H1 (cell line): ENCODE results near the gene ITGB2. TPM values are rescaled to one million over a fixed set of nuclear protein-coding genes. Genes with fewer than 3 reads are reported as not detected.

Source experiments
- EGR1 ChIP-seq: IDR thresholded peaks from 2 replicates; pipeline ENCODE4 v1.6.1; 2011; ENCODE audit warnings: low read depth, low read length, borderline replicate concordance
- HDAC2 ChIP-seq, 2 experiments: fragments of 300-600 bp in 1 of 2; sonication (generic) in 1 of 2; IDR thresholded peaks; 2 replicates each; pipeline ENCODE4 v1.6.1; 2011 to 2012; ENCODE audit warnings: low read depth in 2 of 2, low read length in 2 of 2, mild to moderate bottlenecking in 2 of 2, moderate library complexity in 2 of 2, borderline replicate concordance in 1 of 2, inconsistent platforms in 1 of 2
- JUND ChIP-seq: IDR thresholded peaks from 2 replicates; pipeline ENCODE4 v1.6.1; 2011; ENCODE audit warnings: mild to moderate bottlenecking, improper control_type of control experiment, low read length
- PHF8 ChIP-seq: fragments of 200-600 bp; sonication (generic); conservative IDR thresholded peaks from 2 replicates; pipeline ENCODE4 v1.7.1; 2012; ENCODE audit warnings: low read depth, mild to moderate bottlenecking, inconsistent platforms, low read length, moderate library complexity
- SRF ChIP-seq: IDR thresholded peaks from 2 replicates; pipeline ENCODE4 v1.6.1; 2011; ENCODE audit warnings: mild to moderate bottlenecking, low read depth, low read length, moderate library complexity
- TAF1 ChIP-seq: IDR thresholded peaks from 2 replicates; pipeline ENCODE4 v1.6.1; 2011; ENCODE audit warnings: mild to moderate bottlenecking, low read depth, low read length
- TCF12 ChIP-seq: IDR thresholded peaks from 2 replicates; pipeline ENCODE4 v1.6.1; 2011; ENCODE audit warnings: low read depth, mild to moderate bottlenecking, low read length
- polyA plus RNA-seq, 7 experiments: library from polyadenylated mRNA; depleted of rRNA in 3 of 7; stranded (reverse) in 5 of 7; unstranded in 2 of 7; fragments of >200 nt in 5 of 7; fragments of 200-250 nt in 2 of 7; gene quantifications; 1 replicate in 5 of 7; 2 replicates in 1 of 7; 4 replicates in 1 of 7; pipeline versions ENCODE4 v1.2.1 to v1.2.3, GENCODE V29; 2011 to 2013; ENCODE audit warnings: missing spikeins in 2 of 7, mixed read lengths in 2 of 7
- total RNA-seq: library from RNA; stranded (reverse); fragmentation: NEBNext Ultra II Directional; extraction: Animal tissue kit (Norgen Biotek cat#: 25700); gene quantifications from 2 replicates; pipeline ENCODE4 v1.2.1, GENCODE V29; 2021

The ITGB2 gene
- total and polyA plus RNA-seq, 2 of the 8 experiments (the other 6 are each of a cell fraction or from before 2014, with no cell fraction given), result 0.24 to 0.63 TPM

GRCh38 chr21:44849616-44850130 lies 71.0 kb downstream of the ITGB2 start (continued):
- no peak for TF ChIP-seq EGR1
- TF ChIP-seq SRF, result no peak
- TF ChIP-seq TAF1, result no peak
- no peak for TF ChIP-seq HDAC2 (IDR thresholded peaks at IDR 0.05; ENCODE audit: borderline replicate concordance in 1 of 2, low read depth in 2 of 2, low read length in 2 of 2)
- no peak for TF ChIP-seq TCF12
- no peak for TF ChIP-seq PHF8
- TF ChIP-seq JUND, result no peak
